ENCODE results near the gene XKR7. TPM values are rescaled to one million over a fixed set of nuclear protein-coding genes. Genes with fewer than 3 reads are reported as not detected.

Gene XKR7
- polyA plus RNA-seq, 1 donor from 2014 or later, result 9.6 TPM

- TF ChIP-seq EZH2 (IDR thresholded peaks at IDR 0.05; ENCODE audit: borderline replicate concordance, insufficient read depth, low read length, poor library complexity, severe bottlenecking) (no peak), POLR2AphosphoS5 (IDR thresholded peaks at IDR 0.05) (no peak)
- no peak overlapping the region for H3K4me3 ChIP-seq (ENCODE audit: low read length)
- no peaks in the 10 kb centered on the region for H3K9me2 ChIP-seq (ENCODE audit: insufficient read depth, low read length)
- no peaks in the 10 kb centered on the region for H3F3A ChIP-seq (ENCODE audit: insufficient read depth, low read length, poor library complexity, severe bottlenecking)
- H3K9me3 ChIP-seq (ENCODE audit: low read length), result no peaks in the 10 kb centered on the region
- H2AFZ ChIP-seq (ENCODE audit: low read depth, low read length), result no peak overlapping the region
- H3K9ac ChIP-seq (ENCODE audit: low read length), result no peak overlapping the region
- H3K27ac ChIP-seq (ENCODE audit: low read length), result no peak overlapping the region
- no peak overlapping the region for H3K4me2 ChIP-seq (ENCODE audit: low read length)
- H3K27me3 ChIP-seq (ENCODE audit: insufficient read depth, low read depth, low read length), result peaks cover 37% of the 10 kb centered on the region
- no peaks in the 10 kb centered on the region for H3K79me2 ChIP-seq (replicated peaks; ENCODE audit: insufficient read depth, low read length)
- H3K36me3 ChIP-seq (ENCODE audit: insufficient read depth, low read length), result peaks cover 9% of the 10 kb centered on the region
- peaks cover 12% of the 10 kb centered on the region for H4K20me1 ChIP-seq (ENCODE audit: insufficient read depth)
Observed at GRCh38 chr20:31996996-31997395, 29.0 kb downstream of the XKR7 start.

- Histone ChIP-seq H3K27ac (ENCODE audit: low read length) (no peak overlapping the region), H3K27me3 (ENCODE audit: insufficient read depth, low read depth, low read length) (peaks cover 29% of the 10 kb centered on the region), H3K79me2 (replicated peaks; ENCODE audit: insufficient read depth, low read length) (no peaks in the 10 kb centered on the region), H3K4me2 (ENCODE audit: low read length) (no peak overlapping the region), H2AFZ (ENCODE audit: low read depth, low read length) (no peak overlapping the region), H3K36me3 (ENCODE audit: insufficient read depth, low read length) (peaks cover 9% of the 10 kb centered on the region), H4K20me1 (ENCODE audit: insufficient read depth) (peaks cover 11% of the 10 kb centered on the region), H3K9me2 (ENCODE audit: insufficient read depth, low read length) (no peaks in the 10 kb centered on the region), H3F3A (ENCODE audit: insufficient read depth, low read length, poor library complexity, severe bottlenecking) (no peaks in the 10 kb centered on the region), H3K9ac (ENCODE audit: low read length) (no peak overlapping the region), H3K4me3 (ENCODE audit: low read length) (no peak overlapping the region), H3K9me3 (ENCODE audit: low read length) (no peaks in the 10 kb centered on the region)
- TF ChIP-seq EP300 (conservative IDR thresholded peaks at IDR 0.05; ENCODE audit: poor library complexity, severe bottlenecking) (no peak), EZH2 (IDR thresholded peaks at IDR 0.05; ENCODE audit: borderline replicate concordance, insufficient read depth, low read length, poor library complexity, severe bottlenecking) (no peak), POLR2AphosphoS5 (IDR thresholded peaks at IDR 0.05) (no peak), SMC3 (conservative IDR thresholded peaks at IDR 0.05; ENCODE audit: poor library complexity) (no peak), TAF1 (IDR thresholded peaks at IDR 0.05; ENCODE audit: low read depth) (no peak), REST (IDR thresholded peaks at IDR 0.05; ENCODE audit: borderline replicate concordance) (no peak), RAD21 (conservative IDR thresholded peaks at IDR 0.05) (no peak), MXI1 (conservative IDR thresholded peaks at IDR 0.05; ENCODE audit: poor library complexity, severe bottlenecking) (no peak), CTCF (IDR thresholded peaks at IDR 0.05; ENCODE audit: poor library complexity, severe bottlenecking) (no peak)
Observed at GRCh38 chr20:31998246-31998645, 30.3 kb downstream of the XKR7 start.

GRCh38 chr20:32003325-32003724 is 35.4 kb downstream of the XKR7 start:
- no peaks in the 10 kb centered on the region for H3K79me2 ChIP-seq (replicated peaks; ENCODE audit: insufficient read depth, low read length)
- TF ChIP-seq EP300 (conservative IDR thresholded peaks at IDR 0.05; ENCODE audit: poor library complexity, severe bottlenecking) (no peak), POLR2AphosphoS5 (IDR thresholded peaks at IDR 0.05) (no peak), SMC3 (conservative IDR thresholded peaks at IDR 0.05; ENCODE audit: poor library complexity) (no peak), MXI1 (conservative IDR thresholded peaks at IDR 0.05; ENCODE audit: poor library complexity, severe bottlenecking) (no peak), REST (IDR thresholded peaks at IDR 0.05; ENCODE audit: borderline replicate concordance) (no peak), TAF1 (IDR thresholded peaks at IDR 0.05; ENCODE audit: low read depth) (no peak), RAD21 (conservative IDR thresholded peaks at IDR 0.05) (no peak), EZH2 (IDR thresholded peaks at IDR 0.05; ENCODE audit: borderline replicate concordance, insufficient read depth, low read length, poor library complexity, severe bottlenecking) (no peak), CTCF (IDR thresholded peaks at IDR 0.05; ENCODE audit: poor library complexity, severe bottlenecking) (no peak)
- no peaks in the 10 kb centered on the region for H3K9me2 ChIP-seq (ENCODE audit: insufficient read depth, low read length)
- no peaks in the 10 kb centered on the region for H3K36me3 ChIP-seq (ENCODE audit: insufficient read depth, low read length)
- H3K9me3 ChIP-seq (ENCODE audit: low read length), result no peaks in the 10 kb centered on the region
- no peak overlapping the region for H3K27ac ChIP-seq (ENCODE audit: low read length)
- no peaks in the 10 kb centered on the region for H3K27me3 ChIP-seq (ENCODE audit: insufficient read depth, low read depth, low read length)
- no peaks in the 10 kb centered on the region for H3F3A ChIP-seq (ENCODE audit: insufficient read depth, low read length, poor library complexity, severe bottlenecking)
- H3K9ac ChIP-seq (ENCODE audit: low read length), result no peak overlapping the region
- H3K4me3 ChIP-seq (ENCODE audit: low read length), result no peak overlapping the region
- H3K4me2 ChIP-seq (ENCODE audit: low read length), result no peak overlapping the region
- H4K20me1 ChIP-seq (ENCODE audit: insufficient read depth), result no peaks in the 10 kb centered on the region
- H2AFZ ChIP-seq (ENCODE audit: low read depth, low read length), result no peak overlapping the region
